Activated naive CD4-positive, alpha-beta T cell treated with anti-CD3 and anti-CD28 coated beads for 36 hours (primary cell): ENCODE data around the gene BRDT. TPM values are rescaled to one million over a fixed set of nuclear protein-coding genes. Genes with fewer than 3 reads are reported as not detected.
"Not testable (repeated sequence)": the region's sequence is repeated elsewhere in the genome, so short reads cannot be mapped to it uniquely, and the experiment has no call there.

ENCODE experiments used
- CTCF ChIA-PET: fragments of 350-600 bp; sonication (Branson Sonifier 250); formaldehyde crosslinking; loops from one replicate; lab custom pipeline; 2021; ENCODE audit warnings: antibody characterized with exemption; lab: Charles Lee
- DNase-seq: peaks from one replicate; pipeline ENCODE4 v3.0.0-alpha.2; 2020
- H3K27ac Mint-ChIP-seq: one replicate; pipeline ENCODE4 v1.8.0; 2021; ENCODE audit warnings: mild to moderate bottlenecking, mixed read lengths
- H3K27me3 Mint-ChIP-seq: one replicate; pipeline ENCODE4 v1.8.0; 2021; ENCODE audit warnings: low read depth, mixed read lengths
- H3K36me3 Mint-ChIP-seq: one replicate; pipeline ENCODE4 v1.8.0; 2021; ENCODE audit warnings: low read depth, mixed read lengths
- H3K4me1 Mint-ChIP-seq: one replicate; pipeline ENCODE4 v1.8.0; 2021; ENCODE audit warnings: low read depth, mixed read lengths
- H3K4me3 Mint-ChIP-seq: one replicate; pipeline ENCODE4 v1.8.0; 2021; ENCODE audit warnings: mild to moderate bottlenecking, moderate library complexity, mixed read lengths
- H3K9me3 Mint-ChIP-seq: one replicate; pipeline ENCODE4 v1.8.0; 2021; ENCODE audit warnings: mixed read lengths
- intact Hi-C: fragments of 100-400 bp; cut with micrococcal nuclease; formaldehyde crosslinking; loops from one replicate; pipeline ENCODE4 v1.15.1; 2023
- total RNA-seq, 2 experiments: library from RNA; stranded (reverse); gene quantifications; one replicate each; pipeline ENCODE4 v1.2.3, GENCODE V29; 2021

BRDT gene
- total RNA-seq, 2 experiments from 2014 or later: not detected

DNA sequence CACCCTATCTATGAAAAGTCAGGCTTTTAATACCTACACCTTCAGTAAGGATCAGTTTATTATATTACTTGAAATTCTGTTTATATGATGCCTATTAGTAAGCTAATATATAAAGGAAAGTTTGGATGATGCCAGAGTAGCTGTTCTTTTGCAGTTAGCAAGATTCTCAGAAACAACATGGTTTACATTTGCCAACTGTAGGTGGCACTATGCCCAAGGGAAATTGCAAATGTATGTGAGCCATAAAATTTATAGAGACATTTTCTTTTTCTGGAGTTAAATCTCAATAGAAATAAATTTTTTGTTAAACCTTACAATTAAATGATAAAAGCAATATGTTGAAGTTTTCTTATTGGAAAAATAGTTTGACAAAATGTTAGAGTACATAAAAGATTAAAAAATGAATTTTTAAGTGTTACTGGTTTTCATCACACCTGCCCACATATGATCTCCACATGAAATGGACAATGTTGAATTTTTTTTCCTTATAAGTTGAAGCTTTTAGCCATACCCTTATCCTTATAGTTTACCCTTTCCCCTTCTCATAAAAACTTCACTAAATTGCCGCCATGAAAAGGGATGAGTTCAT lies 48.5 kb downstream of the BRDT start:
- intact Hi-C loops: loop anchor here (1.0 to 2.0 kb wide), 5 partner anchors 294 to 821 kb away; partner anchors contain the start of genes GLMN and RPAP2
- Mint-ChIP-seq H3K9me3 (no peaks in the 10 kb centered on the region), H3K4me1 (no peaks in the 10 kb centered on the region), H3K36me3 (no peaks in the 10 kb centered on the region), H3K27ac (no peak overlapping the region), H3K4me3 (no peak overlapping the region), H3K27me3 (no peaks in the 10 kb centered on the region)
- CTCF ChIA-PET: interaction anchor here (0.6 to 4.0 kb wide), 23 partner anchors 8 to 623 kb away, joined by 3 to 37 read pairs (median 3); partner anchors contain the start of genes BTBD8 and GLMN
- peak; percentile 71 for DNase-seq

- intact Hi-C loops: loop anchor here (10.0 kb wide), 1 partner anchor 461 kb away; no protein-coding TSS in a partner anchor
- H3K27ac Mint-ChIP-seq: no peak overlapping the region
- no peaks in the 10 kb centered on the region for H3K4me1 Mint-ChIP-seq
- no peak overlapping the region for H3K4me3 Mint-ChIP-seq
- CTCF ChIA-PET: interaction anchor here (0.6 to 1.2 kb wide), 2 partner anchors 37 to 286 kb away, joined by 3 to 5 read pairs; no protein-coding TSS in a partner anchor
- no peak for DNase-seq
- H3K36me3 Mint-ChIP-seq: no peaks in the 10 kb centered on the region
- no peaks in the 10 kb centered on the region for H3K27me3 Mint-ChIP-seq
- no peaks in the 10 kb centered on the region for H3K9me3 Mint-ChIP-seq
Measured at GRCh38 chr1:92004129-92004528, 54.9 kb downstream of the BRDT start.

- peaks cover 13% of the 10 kb centered on the region for H3K4me1 Mint-ChIP-seq
- H3K27ac Mint-ChIP-seq: no peak overlapping the region
- H3K27me3 Mint-ChIP-seq: no peaks in the 10 kb centered on the region
- H3K4me3 Mint-ChIP-seq: no peak overlapping the region
- no peak for DNase-seq
- H3K9me3 Mint-ChIP-seq: no peaks in the 10 kb centered on the region
- CTCF ChIA-PET: no interaction called here
- intact Hi-C loops: no loop called here
- no peaks in the 10 kb centered on the region for H3K36me3 Mint-ChIP-seq
Measured at GRCh38 chr1:92013923-92014322, 64.7 kb downstream of the BRDT start.

DNA sequence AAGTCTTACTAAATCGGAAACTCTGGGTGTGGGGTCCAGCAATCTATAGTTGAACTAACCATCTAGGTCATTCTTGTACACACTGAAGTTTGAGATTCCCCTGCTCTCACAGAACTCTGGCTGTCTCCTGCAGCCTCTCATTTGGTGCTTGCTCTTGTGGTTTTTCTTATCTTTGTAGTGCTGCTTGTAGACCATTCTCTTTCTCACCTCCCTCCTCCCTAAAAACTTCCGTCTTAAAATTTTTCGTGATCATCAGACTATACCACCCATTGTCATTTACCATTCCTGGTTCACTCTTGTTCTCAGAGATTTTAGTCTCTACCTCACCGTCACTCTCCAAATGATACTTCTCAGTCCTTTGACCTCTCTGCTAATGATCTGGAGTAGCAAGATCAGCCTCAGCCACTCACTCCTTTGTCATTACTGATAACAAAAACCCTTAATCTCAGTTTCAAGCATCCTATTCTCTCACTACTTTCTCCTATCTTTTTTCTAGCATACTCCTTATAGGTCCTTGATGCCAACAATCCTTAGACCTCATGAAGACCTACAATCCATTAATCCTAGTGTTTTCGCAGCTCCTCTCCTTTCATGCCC lies 67.6 kb downstream of the BRDT start:
- H3K4me3 Mint-ChIP-seq: no peak overlapping the region
- no peaks in the 10 kb centered on the region for H3K36me3 Mint-ChIP-seq
- CTCF ChIA-PET: no interaction called here
- H3K9me3 Mint-ChIP-seq: no peaks in the 10 kb centered on the region
- intact Hi-C loops: no loop called here
- H3K27me3 Mint-ChIP-seq: no peaks in the 10 kb centered on the region
- peaks cover 13% of the 10 kb centered on the region for H3K4me1 Mint-ChIP-seq
- DNase-seq: no peak
- no peak overlapping the region for H3K27ac Mint-ChIP-seq

DNA sequence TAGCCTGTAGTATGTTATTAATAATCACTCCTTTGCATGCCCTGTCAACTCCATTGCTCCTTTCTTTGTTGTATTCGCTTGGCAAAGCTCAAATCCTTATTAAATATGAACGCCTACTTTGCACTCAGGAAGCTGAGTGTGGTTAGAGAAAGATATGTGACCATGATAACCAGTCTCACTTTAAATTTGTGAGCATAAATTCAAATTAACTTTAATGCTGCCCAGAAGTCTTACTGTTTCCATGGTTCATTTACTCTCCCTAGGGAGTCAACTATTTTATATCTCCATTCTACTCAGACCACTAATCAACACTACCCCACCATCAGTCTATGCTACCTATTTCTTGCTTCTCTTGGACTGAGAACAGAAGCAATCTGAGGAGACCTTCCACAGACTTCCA lies 68.5 kb downstream of the BRDT start:
- Mint-ChIP-seq H3K9me3 (no peaks in the 10 kb centered on the region), H3K4me3 (no peak overlapping the region), H3K36me3 (no peaks in the 10 kb centered on the region), H3K27me3 (peaks cover 4% of the 10 kb centered on the region), H3K27ac (no peak overlapping the region), H3K4me1 (peaks cover 13% of the 10 kb centered on the region)
- no peak for DNase-seq
- CTCF ChIA-PET: interaction anchor here (0.6 kb wide), 1 partner anchor 841 kb away, joined by 3 read pairs; no protein-coding TSS in a partner anchor
- intact Hi-C loops: no loop called here

DNA sequence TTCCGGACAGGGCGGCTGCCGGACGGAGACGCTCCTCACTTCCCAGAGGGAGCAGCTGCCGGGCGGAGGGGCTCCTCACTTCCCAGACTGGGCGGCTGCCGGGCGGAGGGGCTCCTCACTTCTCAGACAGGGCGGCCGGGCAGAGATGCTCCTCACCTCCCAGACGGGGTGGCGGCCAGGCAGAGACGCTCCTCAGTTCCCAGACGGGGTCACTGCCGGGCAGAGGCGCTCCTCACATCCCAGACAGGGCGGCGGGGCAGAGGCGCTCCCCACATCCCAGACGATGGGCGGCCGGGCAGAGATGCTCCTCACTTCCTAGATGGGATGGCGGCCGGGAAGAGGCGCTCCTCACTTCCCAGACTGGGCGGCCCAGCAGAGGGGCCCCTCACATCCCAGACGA lies 76.8 kb downstream of the BRDT start:
- DNase-seq, H3K36me3 Mint-ChIP-seq, H3K9me3 Mint-ChIP-seq, H3K4me3 Mint-ChIP-seq, CTCF ChIA-PET, H3K27ac Mint-ChIP-seq, intact Hi-C loops: not testable (repeated sequence)
- Mint-ChIP-seq H3K27me3 (peaks cover 32% of the 10 kb centered on the region), H3K4me1 (peaks cover 14% of the 10 kb centered on the region)

DNA sequence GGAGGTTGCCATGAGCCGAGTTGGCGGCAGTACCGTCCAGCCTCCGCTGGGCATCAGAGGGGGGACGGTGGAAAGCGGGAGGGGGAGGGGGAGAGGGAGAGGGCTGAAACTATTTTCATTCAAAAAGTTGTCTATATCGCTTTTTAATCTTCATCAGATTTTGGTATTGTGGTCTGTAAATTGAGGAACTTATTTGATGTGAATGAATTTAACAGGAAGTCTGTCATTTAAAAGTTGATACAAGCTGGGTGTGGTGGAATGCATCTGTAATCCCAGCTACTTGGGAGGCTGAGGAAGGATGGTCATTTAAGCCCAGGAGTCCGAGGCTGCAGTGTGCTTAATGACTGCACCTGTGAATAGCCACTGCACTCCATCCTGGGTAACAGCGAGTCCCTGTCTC lies 77.6 kb downstream of the BRDT start:
- no peak overlapping the region for H3K27ac Mint-ChIP-seq
- H3K9me3 Mint-ChIP-seq: no peaks in the 10 kb centered on the region
- intact Hi-C loops: no loop called here
- H3K4me1 Mint-ChIP-seq: peaks cover 21% of the 10 kb centered on the region
- CTCF ChIA-PET: interaction anchor here (0.6 kb wide), 1 partner anchor 27 kb away, joined by 3 read pairs; no protein-coding TSS in a partner anchor
- H3K4me3 Mint-ChIP-seq: no peak overlapping the region
- H3K27me3 Mint-ChIP-seq: peaks cover 32% of the 10 kb centered on the region
- no peaks in the 10 kb centered on the region for H3K36me3 Mint-ChIP-seq
- no peak for DNase-seq

DNA sequence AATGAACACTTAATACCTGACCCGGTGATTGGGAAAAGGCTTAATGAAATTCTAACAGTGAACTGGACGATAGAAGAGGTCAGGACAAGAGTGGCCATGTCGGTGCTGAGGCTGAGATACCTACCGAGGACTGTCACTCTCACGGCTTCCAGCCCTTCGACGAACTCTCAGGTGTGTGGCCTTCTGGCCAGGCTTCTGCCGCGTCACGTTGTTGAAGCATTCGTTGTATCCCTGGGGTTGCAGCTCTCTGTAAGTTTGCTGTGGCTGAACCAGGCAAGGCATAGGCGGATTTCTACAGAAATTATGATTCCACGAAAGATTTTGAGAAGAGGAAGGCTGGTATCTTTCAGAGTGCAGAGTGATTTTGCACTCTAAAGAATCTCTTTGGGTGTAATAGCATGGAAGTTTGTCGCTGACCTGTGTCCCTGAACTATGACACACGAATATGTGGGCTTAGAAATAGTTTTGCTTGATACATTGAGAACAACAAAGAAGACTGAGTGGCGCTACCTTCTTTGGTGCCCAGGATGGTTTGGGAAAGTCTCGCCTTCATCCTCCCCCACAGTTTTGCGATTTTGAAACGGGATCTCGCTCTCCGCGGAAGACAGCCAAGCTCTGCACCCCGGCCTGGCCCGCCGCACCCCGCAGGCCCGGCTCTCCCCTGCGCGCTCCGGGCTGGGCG lies 80.2 kb downstream of the BRDT start:
- peak overlapping the region; percentile 72 for H3K4me3 Mint-ChIP-seq
- peaks cover 21% of the 10 kb centered on the region for H3K4me1 Mint-ChIP-seq
- peaks cover 24% of the 10 kb centered on the region for H3K27me3 Mint-ChIP-seq
- H3K36me3 Mint-ChIP-seq: no peaks in the 10 kb centered on the region
- CTCF ChIA-PET: interaction anchor here (0.6 kb wide), 1 partner anchor 34 kb away, joined by 5 read pairs; no protein-coding TSS in a partner anchor
- DNase-seq: no peak
- intact Hi-C loops: no loop called here
- no peaks in the 10 kb centered on the region for H3K9me3 Mint-ChIP-seq
- no peak overlapping the region for H3K27ac Mint-ChIP-seq

DNA sequence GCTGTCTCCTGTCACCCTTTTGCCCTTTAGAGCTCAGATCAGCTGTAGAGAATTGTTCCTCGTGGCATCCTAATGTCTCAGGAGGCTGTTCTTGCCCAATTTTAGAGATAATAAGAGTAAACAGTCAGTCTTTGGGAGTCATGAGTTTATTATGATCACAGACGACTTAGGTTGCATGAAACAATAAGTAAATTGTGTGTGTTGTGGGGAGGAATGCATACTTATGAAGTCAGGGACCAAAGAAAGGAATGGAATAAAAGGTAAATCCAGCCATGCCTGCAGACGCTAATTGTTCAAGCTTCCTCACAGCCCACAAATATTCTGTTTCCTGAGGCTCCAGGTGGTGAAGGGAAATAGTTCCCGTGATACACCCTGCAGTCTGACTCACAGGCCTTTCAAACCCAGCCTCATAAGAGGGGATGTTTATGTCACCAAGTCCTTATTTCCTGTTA lies 81.5 kb downstream of the BRDT start:
- DNase-seq: peak; percentile 47
- Mint-ChIP-seq H3K9me3 (no peaks in the 10 kb centered on the region), H3K4me1 (peaks cover 21% of the 10 kb centered on the region), H3K4me3 (peak overlapping the region; percentile 66), H3K27ac (no peak overlapping the region), H3K27me3 (peaks cover 24% of the 10 kb centered on the region), H3K36me3 (no peaks in the 10 kb centered on the region)
- CTCF ChIA-PET: interaction anchor here (0.7 to 1.0 kb wide), 4 partner anchors 33 to 275 kb away, joined by 3 to 4 read pairs (median 3); no protein-coding TSS in a partner anchor
- intact Hi-C loops: loop anchor here (1.0 kb wide), 1 partner anchor 50 kb away; the partner anchor contains the start of gene BTBD8

- H3K27ac Mint-ChIP-seq: no peak overlapping the region
- no peaks in the 10 kb centered on the region for H3K36me3 Mint-ChIP-seq
- intact Hi-C loops: no loop called here
- CTCF ChIA-PET: interaction anchor here (0.6 to 1.0 kb wide), 3 partner anchors 34 to 267 kb away, joined by 3 read pairs; no protein-coding TSS in a partner anchor
- H3K4me3 Mint-ChIP-seq: no peak overlapping the region
- peaks cover 22% of the 10 kb centered on the region for H3K27me3 Mint-ChIP-seq
- H3K4me1 Mint-ChIP-seq: peaks cover 21% of the 10 kb centered on the region
- H3K9me3 Mint-ChIP-seq: no peaks in the 10 kb centered on the region
- no peak for DNase-seq
Measured at GRCh38 chr1:92031281-92032110, 82.3 kb downstream of the BRDT start.

- intact Hi-C loops: no loop called here
- no peak overlapping the region for H3K4me3 Mint-ChIP-seq
- no peaks in the 10 kb centered on the region for H3K9me3 Mint-ChIP-seq
- CTCF ChIA-PET: no interaction called here
- H3K27me3 Mint-ChIP-seq: no peaks in the 10 kb centered on the region
- DNase-seq: no peak
- no peaks in the 10 kb centered on the region for H3K4me1 Mint-ChIP-seq
- no peaks in the 10 kb centered on the region for H3K36me3 Mint-ChIP-seq
- no peak overlapping the region for H3K27ac Mint-ChIP-seq
Measured at GRCh38 chr1:92037400-92037799, 88.2 kb downstream of the BRDT start.
